NB4 (cell line): ENCODE data around the gene ACSBG1.

Source experiments
- DNase-seq: peaks from one replicate; pipeline ENCODE4 v3.0.0; 2010; ENCODE audit warnings: low read depth
- H3K4me3 ChIP-seq: one replicate; pipeline ENCODE4 v1.5.1; 2011; ENCODE audit warnings: mild to moderate bottlenecking, low read depth, low read length, moderate library complexity
- CTCF ChIP-seq: IDR thresholded peaks from one replicate; pipeline ENCODE4 v1.5.1; 2012; ENCODE audit warnings: low read depth, low read length
- MAX ChIP-seq: IDR thresholded peaks from 2 replicates; pipeline ENCODE4 v1.6.1; 2011; ENCODE audit warnings: low read depth, low read length
- MYC ChIP-seq: IDR thresholded peaks from 2 replicates; pipeline ENCODE4 v1.6.1; 2011; ENCODE audit warnings: low read depth, low read length
- POLR2A ChIP-seq: IDR thresholded peaks from 2 replicates; pipeline ENCODE4 v1.6.1; 2011; ENCODE audit warnings: mild to moderate bottlenecking; ENCODE audit not compliant: insufficient read length; ENCODE audit errors: extremely low read depth

The ACSBG1 gene

GRCh38 chr15:78140292-78140691 is 94.1 kb downstream of the ACSBG1 start:
- no peak overlapping the region for H3K4me3 ChIP-seq
- TF ChIP-seq POLR2A (no peak), CTCF (no peak), MAX (no peak), MYC (no peak)
- no peak for DNase-seq

- no peak for DNase-seq
- H3K4me3 ChIP-seq = no peak overlapping the region
- TF ChIP-seq POLR2A (no peak), MAX (no peak), CTCF (no peak), MYC (no peak)
These were observed 94.8 kb downstream of the ACSBG1 start for GRCh38 chr15:78139578-78139977.

GRCh38 chr15:78133801-78134200 is 100.6 kb downstream of the ACSBG1 start:
- no peak overlapping the region for H3K4me3 ChIP-seq
- no peak for DNase-seq
- no peak for TF ChIP-seq MYC

DNA sequence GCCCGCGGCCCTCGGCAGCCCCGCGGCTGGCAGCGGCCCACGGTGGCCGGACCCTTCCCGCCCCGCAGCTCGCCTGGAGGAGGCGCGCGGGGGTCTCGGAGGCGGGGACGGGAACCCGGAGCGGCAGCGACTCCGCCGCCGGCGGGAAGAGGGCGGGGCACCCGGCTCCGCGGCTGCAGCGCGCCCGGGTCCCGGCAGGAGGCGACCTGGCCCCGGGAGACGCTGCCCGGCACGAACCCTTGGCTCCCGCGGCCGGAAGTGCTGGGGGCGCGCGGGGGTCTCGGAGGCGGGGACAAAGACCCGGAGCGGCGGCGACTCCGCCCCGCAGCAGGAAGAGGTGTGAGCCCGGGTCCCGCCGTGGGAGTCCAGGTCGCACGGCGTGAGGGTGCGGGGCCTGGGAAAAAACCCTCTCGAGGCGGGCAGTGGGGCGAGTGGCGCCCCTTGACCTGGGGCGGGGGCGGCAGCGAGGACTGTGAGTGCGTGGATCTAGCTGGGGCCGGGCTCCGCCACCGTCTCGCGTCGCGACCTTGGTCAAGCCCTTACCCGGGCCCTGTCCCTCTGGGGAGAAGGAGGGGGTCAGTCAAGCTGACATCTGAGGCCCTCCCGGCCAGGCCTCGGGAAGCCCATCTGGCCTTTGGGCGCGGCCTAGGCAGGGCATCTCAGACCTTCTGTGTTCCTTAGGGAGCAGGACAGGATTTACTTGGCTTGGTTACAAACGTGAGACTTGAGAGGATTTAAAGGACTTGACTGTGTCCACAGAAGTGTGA is 102.9 kb downstream of the ACSBG1 start, which contains the start of gene CIB2:
CIB2 (minus strand) TSS at position 151 of the 767 bp plus-strand sequence. CDS start 230 bp downstream, outside the sequence.
- peak; percentile 83 for DNase-seq

GRCh38 chr15:78130466-78131294 is 103.7 kb downstream of the ACSBG1 start:
- DNase-seq = no peak
- TF ChIP-seq CTCF = no peak
- TF ChIP-seq MYC = no peak
- TF ChIP-seq POLR2A = no peak
- TF ChIP-seq MAX = no peak
- no peak overlapping the region for H3K4me3 ChIP-seq

More for the DNA sequence above, 102.9 kb downstream of the ACSBG1 start, which contains the start of gene CIB2:
- H3K4me3 ChIP-seq = peak within 1 kb of the TSS; percentile 77
- TF ChIP-seq POLR2A = peak; percentile 56
- peak; percentile 25; the same call in 1 of the 2 replicates for TF ChIP-seq MAX
- TF ChIP-seq MYC = no peak
- TF ChIP-seq CTCF = peak; percentile 41

DNA sequence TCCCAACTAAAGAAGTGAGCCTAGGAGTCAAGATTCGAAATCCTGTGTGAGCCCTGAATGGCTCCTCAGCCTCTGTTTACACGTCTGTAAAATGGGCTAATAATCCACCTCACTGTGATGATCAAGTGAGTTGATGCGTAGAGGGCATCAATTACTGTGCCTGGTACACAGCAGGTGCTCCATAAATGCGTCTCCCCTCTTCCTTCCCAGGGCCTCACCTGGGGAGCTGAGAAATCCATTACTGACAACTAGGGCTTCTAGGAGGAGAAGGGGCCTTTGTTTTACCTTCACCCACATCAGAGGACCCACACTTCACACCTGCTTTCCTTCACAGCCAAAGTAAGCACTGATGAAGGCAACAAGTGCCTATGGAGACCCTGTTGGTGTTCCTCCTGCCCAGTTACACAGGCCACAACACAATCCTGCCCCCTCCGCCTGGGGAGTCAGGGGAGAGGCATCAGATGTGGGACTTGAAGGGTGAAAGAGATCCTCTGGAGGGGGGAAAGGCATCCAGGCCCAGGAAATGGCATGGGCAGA is 104.5 kb downstream of the ACSBG1 start:
- H3K4me3 ChIP-seq = no peak overlapping the region
- TF ChIP-seq CTCF (no peak), MAX (no peak), POLR2A (no peak), MYC (no peak)
- DNase-seq = no peak
